HUES64 (cell line): Measurements from ENCODE around the gene FARS2.

Source experiments
- H3K27ac ChIP-seq: 2 replicates; pipeline ENCODE4 v1.7.0; 2013; ENCODE audit warnings: low read depth, low read length, inconsistent platforms
- H3K27me3 ChIP-seq: 2 replicates; pipeline ENCODE4 v1.6.1; 2013; ENCODE audit warnings: mild to moderate bottlenecking, low read length; ENCODE audit not compliant: insufficient read depth
- H3K36me3 ChIP-seq: 2 replicates; pipeline ENCODE4 v1.6.1; 2013; ENCODE audit warnings: mild to moderate bottlenecking, low read length; ENCODE audit not compliant: insufficient read depth
- H3K4me1 ChIP-seq: 2 replicates; pipeline ENCODE4 v1.6.1; 2013; ENCODE audit warnings: mild to moderate bottlenecking, low read length, moderate library complexity; ENCODE audit not compliant: insufficient read depth
- H3K4me3 ChIP-seq: 2 replicates; pipeline ENCODE4 v1.5.1; 2013; ENCODE audit warnings: mild to moderate bottlenecking, low read length, moderate library complexity
- H3K9ac ChIP-seq: 2 replicates; pipeline ENCODE4 v1.6.1; 2013; ENCODE audit warnings: mild to moderate bottlenecking, low read depth, low read length
- H3K9me3 ChIP-seq: 2 replicates; pipeline ENCODE4 v1.6.1; 2013; ENCODE audit warnings: low read depth, low read length; ENCODE audit not compliant: insufficient read depth
- WGBS: fragments of 150-250, 120-280 bp; methylation state at CpG from one replicate; pipeline ENCODE4 v1.1.7; 2013; ENCODE audit warnings: missing lambda C conversion rate; 5-methylcytosine and 5-hydroxymethylcytosine counted together

The FARS2 gene

GRCh38 chr6:5287205-5287965 is 26.1 kb downstream of the FARS2 start:
- Histone ChIP-seq H3K27me3 (no peaks in the 10 kb centered on the region), H3K9me3 (no peaks in the 10 kb centered on the region), H3K36me3 (no peaks in the 10 kb centered on the region), H3K27ac (no peak overlapping the region), H3K4me3 (no peak overlapping the region), H3K9ac (no peak overlapping the region), H3K4me1 (peaks cover 9% of the 10 kb centered on the region; the same call in 1 of the 2 replicates)
- WGBS, result 90% methylated on average over 12 of the region's 12 CpGs

DNA sequence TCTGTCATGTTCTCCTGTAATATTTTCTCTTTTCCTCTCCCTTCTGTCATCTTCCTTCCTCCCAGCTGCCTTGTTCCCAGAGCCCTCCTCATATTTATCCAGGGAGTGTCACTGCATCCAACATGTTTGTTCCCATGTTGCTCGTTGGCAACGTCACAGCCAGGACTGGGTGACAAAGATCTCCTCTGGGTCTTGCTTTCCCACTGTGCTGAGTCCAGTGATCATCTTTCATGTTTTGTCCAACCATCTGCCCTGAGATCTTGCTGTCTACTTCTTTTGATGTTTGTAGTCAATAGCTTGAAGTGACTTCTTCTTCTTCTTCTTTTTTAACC is 26.6 kb downstream of the FARS2 start:
- Histone ChIP-seq H3K27ac (no peak overlapping the region), H3K4me1 (peaks cover 12% of the 10 kb centered on the region), H3K9me3 (no peaks in the 10 kb centered on the region), H3K4me3 (no peak overlapping the region), H3K27me3 (no peaks in the 10 kb centered on the region), H3K36me3 (no peaks in the 10 kb centered on the region), H3K9ac (no peak overlapping the region)
- WGBS, result 90% methylated on average over 2 of the region's 2 CpGs

DNA sequence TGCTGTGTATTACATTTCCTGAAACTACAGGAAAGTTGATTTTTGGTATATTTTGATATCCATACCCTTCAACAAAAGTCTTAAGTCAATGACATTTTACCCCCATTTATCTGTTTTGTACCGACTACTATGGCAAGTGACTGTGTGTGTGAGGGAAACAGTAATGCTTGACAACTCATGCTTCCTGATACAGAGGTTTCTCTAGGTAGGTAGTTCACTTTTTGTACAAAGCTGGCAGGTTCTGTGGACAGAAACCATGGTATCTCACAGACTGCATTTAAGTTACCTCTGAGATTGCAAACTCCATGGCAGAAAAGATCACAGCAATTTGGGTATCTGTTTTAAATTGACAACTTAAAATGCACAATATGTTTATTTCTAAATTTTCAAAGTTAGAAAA is 28.8 kb downstream of the FARS2 start:
- WGBS, result 89% methylated on average over 1 of the region's 1 CpG
- Histone ChIP-seq H3K27me3 (no peaks in the 10 kb centered on the region), H3K4me1 (peaks cover 17% of the 10 kb centered on the region), H3K9me3 (no peaks in the 10 kb centered on the region), H3K27ac (no peak overlapping the region), H3K36me3 (no peaks in the 10 kb centered on the region), H3K9ac (no peak overlapping the region), H3K4me3 (no peak overlapping the region)

DNA sequence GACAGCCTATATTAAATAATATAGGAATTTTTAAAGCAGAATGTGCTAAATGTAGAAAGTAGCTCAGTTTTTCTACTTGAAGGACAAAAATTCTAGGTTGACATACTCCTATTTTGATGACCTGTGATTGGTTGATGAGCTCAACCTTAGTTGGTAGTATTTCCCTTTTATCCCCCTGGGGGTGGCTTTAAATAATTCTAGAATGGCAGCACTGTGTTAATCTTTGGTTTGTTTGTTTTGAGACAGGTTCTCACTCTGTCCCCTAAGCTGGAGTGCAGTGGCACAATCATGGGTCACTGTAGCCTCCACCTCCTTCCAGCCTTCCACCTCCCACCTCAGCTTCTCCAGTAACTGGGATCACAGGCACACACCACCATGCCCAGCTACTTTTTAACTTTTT is 29.2 kb downstream of the FARS2 start:
- no peaks in the 10 kb centered on the region for H3K27me3 ChIP-seq
- no peaks in the 10 kb centered on the region for H3K9me3 ChIP-seq
- no peak overlapping the region for H3K27ac ChIP-seq
- peaks cover 17% of the 10 kb centered on the region for H3K4me1 ChIP-seq
- H3K9ac ChIP-seq, result no peak overlapping the region
- no peaks in the 10 kb centered on the region for H3K36me3 ChIP-seq
- H3K4me3 ChIP-seq, result no peak overlapping the region

DNA sequence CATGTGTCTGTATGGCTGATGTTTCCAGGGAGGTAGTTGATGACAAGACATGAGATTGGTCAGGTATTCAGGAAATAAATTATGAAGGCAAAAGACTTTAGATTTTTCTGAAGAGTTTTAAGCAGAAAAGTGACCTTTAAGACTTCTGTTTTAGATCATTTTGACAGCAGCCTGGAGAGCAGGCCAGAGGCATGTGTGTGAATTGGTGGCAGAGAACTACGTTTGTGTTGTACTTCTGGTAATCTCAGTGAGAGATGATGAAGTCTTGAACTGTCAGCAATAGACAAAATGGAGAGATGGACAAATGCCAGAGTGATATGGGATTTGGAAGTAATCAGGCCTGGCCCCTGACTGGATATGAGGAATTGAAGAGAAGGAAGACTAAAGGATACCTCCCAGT is 30.8 kb downstream of the FARS2 start:
- H3K4me3 ChIP-seq, result no peak overlapping the region
- peaks cover 17% of the 10 kb centered on the region for H3K4me1 ChIP-seq
- no peak overlapping the region for H3K27ac ChIP-seq
- 89% methylated on average over 1 of the region's 1 CpG for WGBS
- H3K9ac ChIP-seq, result no peak overlapping the region
- H3K36me3 ChIP-seq, result no peaks in the 10 kb centered on the region
- H3K27me3 ChIP-seq, result no peaks in the 10 kb centered on the region
- no peaks in the 10 kb centered on the region for H3K9me3 ChIP-seq

GRCh38 chr6:5293692-5294091 is 32.4 kb downstream of the FARS2 start:
- WGBS, result 84% methylated on average over 2 of the region's 2 CpGs
- Histone ChIP-seq H3K4me1 (peaks cover 8% of the 10 kb centered on the region; the same call in 1 of the 2 replicates), H3K27ac (no peak overlapping the region), H3K4me3 (no peak overlapping the region), H3K36me3 (no peaks in the 10 kb centered on the region), H3K9ac (no peak overlapping the region), H3K9me3 (no peaks in the 10 kb centered on the region), H3K27me3 (no peaks in the 10 kb centered on the region)

GRCh38 chr6:5294392-5295211 is 33.3 kb downstream of the FARS2 start:
- no peak overlapping the region for H3K4me3 ChIP-seq

GRCh38 chr6:5295623-5296022 is 34.3 kb downstream of the FARS2 start:
- WGBS, result 94% methylated on average over 6 of the region's 7 CpGs
- Histone ChIP-seq H3K4me1 (peaks cover 8% of the 10 kb centered on the region; the same call in 1 of the 2 replicates), H3K27me3 (no peaks in the 10 kb centered on the region), H3K9ac (no peak overlapping the region), H3K9me3 (no peaks in the 10 kb centered on the region), H3K36me3 (no peaks in the 10 kb centered on the region), H3K4me3 (no peak overlapping the region), H3K27ac (no peak overlapping the region)

More at GRCh38 chr6:5294392-5295211, 33.3 kb downstream of the FARS2 start:
- Histone ChIP-seq H3K27me3 (no peaks in the 10 kb centered on the region), H3K27ac (no peak overlapping the region), H3K9ac (no peak overlapping the region), H3K9me3 (no peaks in the 10 kb centered on the region), H3K4me1 (peaks cover 8% of the 10 kb centered on the region; the same call in 1 of the 2 replicates), H3K36me3 (no peaks in the 10 kb centered on the region)
- 88% methylated on average over 9 of the region's 11 CpGs for WGBS

- Histone ChIP-seq H3K9ac (no peak overlapping the region), H3K9me3 (no peaks in the 10 kb centered on the region), H3K4me3 (no peak overlapping the region), H3K4me1 (no peaks in the 10 kb centered on the region), H3K27me3 (no peaks in the 10 kb centered on the region), H3K27ac (no peak overlapping the region), H3K36me3 (no peaks in the 10 kb centered on the region)
- WGBS, result 88% methylated on average over 1 of the region's 1 CpG
Observed at GRCh38 chr6:5300206-5300764, 39.0 kb downstream of the FARS2 start.

GRCh38 chr6:5302220-5302946 is 41.1 kb downstream of the FARS2 start:
- H3K9ac ChIP-seq, result no peak overlapping the region
- H3K4me3 ChIP-seq, result no peak overlapping the region
- no peaks in the 10 kb centered on the region for H3K36me3 ChIP-seq
- WGBS, result 93% methylated on average over 10 of the region's 10 CpGs
- H3K9me3 ChIP-seq, result no peaks in the 10 kb centered on the region
- H3K27me3 ChIP-seq, result no peaks in the 10 kb centered on the region
- H3K27ac ChIP-seq, result no peak overlapping the region
- H3K4me1 ChIP-seq, result peaks cover 4% of the 10 kb centered on the region; the same call in 1 of the 2 replicates
